Brain pericyte (primary cell): Measurements from ENCODE around the gene EFNA5.

Experiments
- DNase-seq: peaks from one replicate; pipeline ENCODE4 v3.0.0-alpha.2; 2012; ENCODE audit warnings: low read depth, low spot score

EFNA5 gene

GRCh38 chr5:107395632-107396350 is 274.9 kb downstream of the EFNA5 start:
- no peak for DNase-seq

- no peak for DNase-seq
Measured at GRCh38 chr5:107393851-107394250, 276.9 kb downstream of the EFNA5 start.

- DNase-seq: no peak
Measured at GRCh38 chr5:107391787-107392186, 278.9 kb downstream of the EFNA5 start.

- no peak for DNase-seq
Measured at GRCh38 chr5:107389775-107390148, 281.0 kb downstream of the EFNA5 start.

- DNase-seq: no peak
Measured at GRCh38 chr5:107389130-107389774, 281.5 kb downstream of the EFNA5 start.

- no peak for DNase-seq
Measured at GRCh38 chr5:107388141-107388861, 282.4 kb downstream of the EFNA5 start.

- DNase-seq: no peak
Measured at GRCh38 chr5:107387526-107388140, 283.1 kb downstream of the EFNA5 start.

- no peak for DNase-seq
Measured at GRCh38 chr5:107385708-107386107, 285.0 kb downstream of the EFNA5 start.

GRCh38 chr5:107384256-107384655 is 286.5 kb downstream of the EFNA5 start:
- no peak for DNase-seq

GRCh38 chr5:107383414-107383813 is 287.3 kb downstream of the EFNA5 start:
- DNase-seq: no peak

GRCh38 chr5:107381189-107381856 is 289.4 kb downstream of the EFNA5 start:
- peak; percentile 62 for DNase-seq

GRCh38 chr5:107380654-107381053 is 290.1 kb downstream of the EFNA5 start:
- DNase-seq: no peak

GRCh38 chr5:107378218-107378899 is 292.4 kb downstream of the EFNA5 start:
- DNase-seq: no peak

GRCh38 chr5:107377277-107377609 is 293.5 kb downstream of the EFNA5 start:
- no peak for DNase-seq

GRCh38 chr5:107376546-107377276 is 294.0 kb downstream of the EFNA5 start:
- DNase-seq: no peak

- no peak for DNase-seq
Measured at GRCh38 chr5:107373549-107374263, 297.0 kb downstream of the EFNA5 start.

- DNase-seq: no peak
Measured at GRCh38 chr5:107372723-107373450, 297.9 kb downstream of the EFNA5 start.

GRCh38 chr5:107370396-107370968 is 300.3 kb downstream of the EFNA5 start:
- DNase-seq: no peak

- DNase-seq: no peak
Measured at GRCh38 chr5:107369622-107370021, 301.1 kb downstream of the EFNA5 start.
